RWPE1 (cell line): ENCODE results near the gene LMNTD2.
A peak's percentile ranks its signal among the peaks of the same experiment; 100 is the strongest.

Experiments used
- CTCF ChIA-PET: fragments of 350-600 bp; sonication (Branson Sonifier 250); formaldehyde crosslinking; extraction: SDS; loops from one replicate; lab custom pipeline; 2021; lab: Yijun Ruan, JAX
- POLR2A ChIA-PET: fragments of 400-600 bp; formaldehyde crosslinking; extraction: SDS; loops from one replicate; lab custom pipeline; 2020; ENCODE audit warnings: antibody characterized with exemption; ENCODE audit not compliant: low non-redundant PET; lab: Yijun Ruan, JAX
- DNase-seq: peaks from one replicate; pipeline ENCODE4 v3.0.0; 2012; ENCODE audit warnings: low spot score
- H3K27ac ChIP-seq: fragments of 450-650 bp; 2 replicates; pipeline ENCODE4 v1.5.1; 2017
- CTCF ChIP-seq: fragments of 450-650 bp; conservative IDR thresholded peaks from 2 replicates; pipeline ENCODE4 v1.5.1; 2017; ENCODE audit warnings: low read depth, mild to moderate bottlenecking

The LMNTD2 gene

GRCh38 chr11:532986-533585 lies 27.5 kb downstream of the LMNTD2 start:
- H3K27ac ChIP-seq, result peak overlapping the region; percentile 99
- no peak for TF ChIP-seq CTCF
- POLR2A ChIA-PET, result no interaction called here
- CTCF ChIA-PET, result interaction anchor here (0.7 to 3.0 kb wide), 2 partner anchors 15 to 24 kb away, joined by 3 to 15 read pairs; no protein-coding TSS in a partner anchor
- DNase-seq, result no peak

- H3K27ac ChIP-seq, result peak overlapping the region; percentile 99
- CTCF ChIA-PET, result interaction anchor here (0.5 to 3.0 kb wide), 3 partner anchors 14 to 114 kb away, joined by 3 to 15 read pairs (median 3); no protein-coding TSS in a partner anchor
- POLR2A ChIA-PET, result no interaction called here
- no peak for TF ChIP-seq CTCF
- DNase-seq, result no peak
These were observed 28.0 kb downstream of the LMNTD2 start for GRCh38 chr11:532527-532985.

GRCh38 chr11:531919-532526 lies 28.5 kb downstream of the LMNTD2 start:
- CTCF ChIA-PET, result interaction anchor here (0.5 to 3.0 kb wide), 3 partner anchors 13 to 114 kb away, joined by 3 to 15 read pairs (median 5); no protein-coding TSS in a partner anchor
- DNase-seq, result no peak
- H3K27ac ChIP-seq, result peak overlapping the region; percentile 99
- no peak for TF ChIP-seq CTCF
- POLR2A ChIA-PET, result no interaction called here

- H3K27ac ChIP-seq, result peak overlapping the region; percentile 99
- POLR2A ChIA-PET, result no interaction called here
- CTCF ChIA-PET, result interaction anchor here (1.0 to 1.3 kb wide), 2 partner anchors 12 to 83 kb away, joined by 3 to 5 read pairs; no protein-coding TSS in a partner anchor
- TF ChIP-seq CTCF, result no peak
- no peak for DNase-seq
These were observed 29.3 kb downstream of the LMNTD2 start for GRCh38 chr11:530960-531831.

GRCh38 chr11:529728-530411 lies 30.7 kb downstream of the LMNTD2 start:
- CTCF ChIA-PET, result interaction anchor here (1.0 kb wide), 1 partner anchor 82 kb away, joined by 3 read pairs; no protein-coding TSS in a partner anchor
- no peak for TF ChIP-seq CTCF
- POLR2A ChIA-PET, result no interaction called here
- peak overlapping the region; percentile 36 for H3K27ac ChIP-seq
- no peak for DNase-seq
